ENCODE results near the gene THBS1.

THBS1 gene

GRCh38 chr15:39580485-39581241 is at the start of gene THBS1:
TSS of gene THBS1 (plus strand) at chr15:39581079. CDS start at chr15:39581858, 779 bp downstream.
- peak; percentile 57 for DNase-seq

DNA sequence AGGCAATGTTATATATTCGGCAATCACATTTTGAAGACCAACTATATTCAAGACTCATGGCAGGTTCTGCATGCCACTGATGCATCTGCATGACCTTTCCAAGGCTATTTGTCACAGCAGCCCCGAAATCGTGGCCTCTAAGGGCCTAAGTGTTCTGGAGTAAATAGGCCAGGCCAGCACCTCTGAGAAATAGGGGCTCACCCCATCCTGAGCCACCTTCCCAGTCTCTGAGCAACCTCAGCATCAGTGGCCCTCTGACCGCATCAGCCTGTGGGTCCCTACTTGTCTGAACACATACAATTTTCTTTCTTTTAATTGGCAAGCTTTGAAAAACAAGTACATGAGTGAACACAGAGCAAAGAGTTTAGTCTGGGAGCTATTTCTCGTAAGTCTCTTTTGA is 45.9 kb upstream of the THBS1 start:
- DNase-seq: no peak

DNA sequence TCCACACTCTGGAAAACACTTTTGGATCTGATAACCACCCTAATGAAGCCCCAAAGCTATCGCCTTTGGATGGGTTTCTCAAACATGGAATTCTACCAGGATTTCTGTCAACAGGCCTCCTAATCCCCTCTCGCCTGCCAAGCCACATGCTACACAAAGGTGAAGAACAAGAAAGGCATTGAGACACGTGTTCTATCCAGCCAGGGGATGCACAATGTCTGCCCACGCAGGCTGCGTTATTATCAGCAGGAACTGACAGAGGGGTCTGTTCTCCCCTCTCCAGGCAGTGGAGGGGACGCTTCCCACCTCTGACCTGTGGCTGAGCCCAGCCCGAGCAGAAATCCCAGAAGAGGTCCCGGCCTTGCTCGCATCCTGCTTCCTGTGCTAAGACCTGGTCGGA is 45.4 kb upstream of the THBS1 start:
- no peak for DNase-seq

DNA sequence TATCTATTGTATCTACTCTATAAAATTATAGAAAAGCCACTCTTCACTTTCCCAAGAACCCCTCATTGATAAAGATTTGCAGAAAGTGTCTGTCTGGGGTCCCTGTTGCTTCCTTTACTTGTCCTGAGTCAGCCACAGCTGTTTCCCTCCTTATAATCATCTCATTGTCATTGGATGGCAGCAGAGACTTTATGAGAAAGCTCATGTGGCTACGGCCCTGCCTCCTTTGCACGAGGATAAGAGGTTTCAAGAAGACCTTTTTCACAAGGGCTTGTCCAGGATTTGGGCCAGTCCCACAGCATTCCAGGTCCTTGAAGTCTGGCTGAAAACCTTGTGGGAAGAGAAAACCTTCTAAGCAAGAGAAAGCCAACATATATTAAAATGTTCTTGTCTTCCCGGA is 41.9 kb upstream of the THBS1 start:
- no peak for DNase-seq

- no peak for DNase-seq
These were observed 41.4 kb upstream of the THBS1 start for GRCh38 chr15:39539466-39539865.

DNA sequence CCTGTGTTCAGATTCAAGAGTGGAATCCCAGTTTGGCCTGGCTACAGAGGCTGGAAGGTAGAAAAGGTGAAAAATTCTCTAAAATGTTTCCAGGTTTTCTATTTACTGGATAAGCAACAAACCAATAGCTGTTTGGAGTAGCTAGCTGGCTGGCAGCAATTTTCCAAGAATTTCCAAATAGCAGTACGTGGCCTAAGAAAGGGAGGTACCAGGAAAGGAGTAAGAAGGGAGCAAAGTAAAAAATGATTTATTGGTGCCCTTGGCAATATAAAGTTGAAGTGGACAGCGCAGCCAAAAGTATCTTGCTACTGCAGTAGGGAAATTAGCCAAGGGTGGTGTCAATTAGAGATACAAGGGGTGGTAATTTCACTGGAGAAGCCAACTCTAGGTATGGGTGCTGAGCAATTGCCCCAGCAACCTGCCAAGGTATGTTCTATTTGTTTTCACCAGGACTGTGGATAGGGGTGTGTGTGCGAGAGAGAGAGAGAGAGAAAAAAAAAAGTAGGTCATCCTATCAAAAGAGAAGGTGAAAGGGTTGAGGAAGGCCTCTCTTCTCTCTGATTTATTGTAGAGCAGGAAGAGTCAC is 40.8 kb upstream of the THBS1 start:
- DNase-seq: no peak

- no peak for DNase-seq
These were observed 38.4 kb upstream of the THBS1 start for GRCh38 chr15:39542385-39543065.

DNA sequence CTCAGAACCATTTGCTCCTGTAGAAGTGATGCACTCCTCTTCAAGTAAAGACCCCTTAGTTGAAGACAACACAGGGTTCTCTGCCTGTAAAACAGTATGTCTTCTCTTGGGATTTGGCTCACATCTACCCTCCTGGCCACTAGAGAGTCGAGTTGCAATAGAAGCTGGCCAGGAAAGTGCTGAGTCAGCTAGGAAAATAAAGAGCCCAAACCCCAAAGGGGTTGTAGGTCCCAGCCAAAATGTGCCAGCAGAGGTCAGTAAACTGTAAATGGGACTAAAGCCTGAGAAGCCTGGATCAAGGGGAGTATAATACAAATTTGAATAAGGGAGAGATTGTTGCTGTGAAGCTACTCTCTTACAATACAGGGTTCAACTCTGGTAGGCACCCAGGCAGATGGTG is 37.2 kb upstream of the THBS1 start:
- no peak for DNase-seq

DNA sequence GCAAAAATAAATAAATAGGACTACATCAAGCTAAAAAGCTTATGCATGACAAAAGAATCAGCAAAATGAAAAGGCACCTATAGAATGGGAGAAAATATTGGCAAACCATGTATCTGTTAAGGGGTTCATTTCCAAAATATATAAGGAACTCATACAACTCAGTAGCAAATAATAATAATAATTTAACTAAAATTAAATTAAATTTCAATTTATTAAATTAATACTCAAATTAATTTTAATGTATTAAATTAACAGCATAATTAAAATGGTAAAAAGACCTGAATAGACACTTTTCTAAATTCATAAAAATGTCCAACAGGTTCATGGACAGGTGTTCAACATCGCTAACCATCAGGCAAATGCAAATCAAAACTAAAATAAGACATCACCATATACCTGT is 34.0 kb upstream of the THBS1 start:
- DNase-seq: no peak

DNA sequence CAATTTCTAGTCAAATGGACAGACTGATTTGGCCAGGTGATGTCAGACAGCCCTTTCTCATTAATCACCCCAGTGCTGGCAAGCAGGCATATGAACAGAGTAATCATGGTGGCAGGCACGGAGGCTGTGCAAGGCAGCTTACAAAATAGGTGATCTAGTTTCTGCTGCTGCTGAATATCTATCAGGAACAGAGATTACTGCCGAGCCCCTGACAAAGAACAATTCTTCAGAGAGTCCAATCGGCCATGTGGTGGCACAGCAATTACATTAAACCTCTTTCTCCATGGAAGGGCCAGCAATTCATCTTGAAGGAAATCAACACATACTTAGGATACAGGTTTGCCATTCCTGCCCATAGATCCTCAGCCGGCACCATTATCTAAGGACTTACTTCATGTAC is 32.3 kb upstream of the THBS1 start:
- DNase-seq: no peak

DNA sequence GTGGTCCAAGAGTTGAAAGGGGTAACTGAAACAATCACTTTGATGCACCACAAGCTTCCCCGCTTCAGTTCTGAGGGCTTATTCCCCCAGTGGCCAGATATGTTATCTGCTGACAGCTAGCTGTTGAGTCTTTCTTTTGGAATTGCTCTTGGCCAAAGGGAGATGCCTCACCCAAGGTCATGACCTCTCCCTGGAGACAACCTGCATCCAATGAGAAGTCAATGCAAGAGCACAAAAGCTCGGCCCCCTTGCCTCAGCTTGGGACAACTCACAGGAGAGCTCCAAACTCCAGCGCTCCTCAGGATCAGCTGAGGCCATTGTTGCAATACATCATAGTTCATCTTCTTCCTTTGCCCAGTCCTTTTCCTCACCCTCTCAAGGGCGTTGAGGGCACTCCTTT is 31.0 kb upstream of the THBS1 start:
- DNase-seq: no peak

- no peak for DNase-seq
These were observed 29.4 kb upstream of the THBS1 start for GRCh38 chr15:39551476-39551875.

DNA sequence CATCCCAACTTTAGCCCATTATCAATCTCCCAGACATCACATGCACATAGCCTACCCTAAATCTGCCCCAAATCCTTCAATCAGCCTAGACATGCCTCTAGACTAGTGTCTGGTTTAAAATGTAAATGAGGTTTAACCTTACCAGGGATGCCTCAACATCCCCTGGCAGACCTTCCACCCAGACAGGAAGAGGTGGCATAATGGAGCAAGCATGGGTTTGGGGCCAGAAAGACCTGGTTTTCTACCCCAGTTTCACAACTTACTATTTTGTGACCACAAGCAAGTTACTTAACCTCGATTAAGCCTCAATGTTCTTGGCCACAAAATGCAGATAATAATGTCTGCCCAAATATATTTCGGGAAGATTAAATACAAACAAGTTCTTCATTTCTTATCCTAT is 28.3 kb upstream of the THBS1 start:
- DNase-seq: no peak

- no peak for DNase-seq
These were observed 26.8 kb upstream of the THBS1 start for GRCh38 chr15:39553947-39554693.

DNA sequence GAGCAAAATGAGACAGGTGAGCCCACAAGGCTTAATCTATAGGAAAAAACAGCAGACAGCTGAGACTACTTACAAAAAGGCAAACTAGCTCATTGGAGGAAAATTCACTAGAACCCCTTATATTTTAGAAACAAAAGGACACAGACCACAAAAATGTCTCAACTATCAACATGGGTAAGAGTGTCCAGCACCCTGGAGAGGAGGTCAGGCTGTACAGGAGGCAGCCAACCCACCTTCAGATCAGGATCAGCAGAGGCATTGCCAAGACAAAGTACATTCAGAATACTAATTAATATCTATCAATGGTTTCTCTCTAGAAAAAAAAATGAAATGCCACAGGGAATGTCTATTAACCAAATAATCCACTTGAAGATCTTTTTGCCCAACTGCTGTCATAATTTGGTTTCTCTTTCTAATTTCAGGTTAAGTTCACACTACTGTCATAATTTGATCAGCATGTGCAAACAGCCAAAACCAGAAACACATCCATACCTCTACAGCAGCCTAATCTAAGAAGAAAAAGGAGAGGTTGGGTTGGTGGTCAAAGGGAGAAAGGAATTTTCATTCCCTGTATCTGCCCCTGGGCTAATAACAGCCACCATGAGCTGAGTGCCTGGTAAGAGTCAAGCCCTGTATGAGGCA is 26.0 kb upstream of the THBS1 start:
- DNase-seq: no peak

DNA sequence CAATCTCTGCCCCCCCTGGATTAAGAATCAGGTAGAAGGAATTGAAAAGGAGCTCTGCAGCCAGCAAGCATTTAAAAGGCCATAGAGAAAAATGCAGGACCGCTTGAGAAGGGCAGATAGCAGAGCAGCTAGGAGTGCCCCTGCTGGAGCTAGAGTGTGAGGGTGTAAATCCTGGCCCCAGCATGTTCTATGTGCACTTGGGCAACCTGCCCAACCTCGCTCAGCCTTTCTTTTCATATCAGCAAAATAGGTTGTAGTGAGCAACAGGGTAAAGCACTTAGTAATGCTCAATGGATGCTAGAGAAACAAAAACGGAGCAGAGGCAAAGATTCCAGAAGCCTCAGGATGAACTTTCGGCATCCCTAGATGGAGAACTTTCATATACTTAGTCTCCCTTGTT is 25.0 kb upstream of the THBS1 start:
- DNase-seq: no peak

DNA sequence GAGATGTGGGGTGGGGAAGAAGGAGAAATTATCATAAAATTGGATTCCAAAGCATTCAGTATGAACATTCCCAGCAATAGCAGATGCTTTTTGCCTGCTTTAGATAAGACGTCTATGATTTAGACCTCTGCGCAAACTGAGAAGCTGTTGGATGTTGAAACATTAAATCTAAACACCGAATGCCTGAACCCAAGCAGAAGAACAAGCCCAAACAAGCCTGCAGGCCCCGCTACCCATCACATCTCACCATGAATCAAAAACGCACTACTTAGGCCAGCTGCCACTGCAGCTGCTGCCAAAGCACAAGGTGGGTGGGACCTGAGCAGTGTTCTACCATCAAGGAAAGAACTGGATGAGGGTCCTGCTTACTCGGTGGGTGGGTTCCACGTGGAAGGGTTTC is 24.4 kb upstream of the THBS1 start:
- DNase-seq: no peak

- DNase-seq: no peak
These were observed 22.5 kb upstream of the THBS1 start for GRCh38 chr15:39558421-39558820.

DNA sequence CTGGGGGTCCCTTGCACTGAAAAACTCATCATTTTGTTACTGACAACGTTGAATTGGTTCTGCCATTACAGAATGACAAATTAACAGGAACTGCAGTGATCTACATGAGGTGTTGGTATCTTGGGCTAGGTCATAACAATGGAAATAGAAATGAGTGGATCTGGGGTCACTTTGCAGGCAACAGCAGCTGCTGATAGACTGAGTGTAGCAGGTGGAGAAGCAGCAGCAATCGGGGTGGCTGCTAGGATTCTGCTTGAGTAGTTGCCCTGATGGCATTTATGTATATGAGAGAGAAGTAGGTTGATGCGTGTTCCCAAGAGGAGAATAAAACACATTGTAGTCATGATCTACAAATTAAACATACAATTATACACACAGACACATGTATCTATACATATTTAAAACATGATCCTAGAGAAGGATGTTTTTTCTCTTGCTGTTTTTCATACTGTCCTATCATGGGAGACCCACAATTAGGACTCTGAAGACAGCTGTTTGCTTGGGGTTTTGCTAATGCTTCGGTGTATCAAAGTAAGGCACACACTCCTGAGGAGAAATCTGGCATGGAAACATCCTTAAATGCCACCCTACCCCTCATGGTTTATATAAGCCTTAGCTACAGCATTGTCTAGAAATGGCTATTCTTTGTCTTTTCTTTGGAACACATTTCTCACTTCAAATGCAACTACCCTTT is 15.8 kb upstream of the THBS1 start:
- DNase-seq: no peak

- no peak for DNase-seq
These were observed 15.0 kb upstream of the THBS1 start for GRCh38 chr15:39565851-39566250.

GRCh38 chr15:39573287-39573686 is 7.6 kb upstream of the THBS1 start:
- no peak for DNase-seq

GRCh38 chr15:39573844-39574243 is 7.0 kb upstream of the THBS1 start:
- no peak for DNase-seq

- no peak for DNase-seq
These were observed 6.5 kb upstream of the THBS1 start for GRCh38 chr15:39574427-39574826.
